GM23248 (cell line): ENCODE results near the gene SF3B6. TPM values are rescaled to one million over a fixed set of nuclear protein-coding genes. Genes with fewer than 3 reads are reported as not detected.
A peak's percentile ranks its signal among the peaks of the same experiment; 100 is the strongest.

Experiments
- DNase-seq: peaks from one replicate; pipeline ENCODE4 v3.0.0-alpha.2; 2015
- H2AFZ ChIP-seq: fragments of 200-600 bp; sonication (generic); 2 replicates; pipeline ENCODE4 v1.6.1; 2016; ENCODE audit warnings: antibody characterized with exemption
- H3F3A ChIP-seq: fragments of 200-600 bp; sonication (generic); 2 replicates; pipeline ENCODE4 v1.6.1; 2016; ENCODE audit warnings: mild to moderate bottlenecking, antibody characterized with exemption, mixed run types; ENCODE audit not compliant: insufficient read depth
- H3K27ac ChIP-seq: fragments of 200-600 bp; sonication (generic); 2 replicates; pipeline ENCODE4 v1.5.1; 2016; ENCODE audit warnings: mild to moderate bottlenecking
- H3K27me3 ChIP-seq: fragments of 200-600 bp; sonication (generic); replicated peaks from 2 replicates; pipeline ENCODE4 v1.6.1; 2016; ENCODE audit warnings: mild to moderate bottlenecking; ENCODE audit not compliant: insufficient read depth
- H3K36me3 ChIP-seq: fragments of 200-600 bp; sonication (generic); 2 replicates; pipeline ENCODE4 v1.6.1; 2016; ENCODE audit warnings: low read depth, mild to moderate bottlenecking
- H3K4me1 ChIP-seq: fragments of 200-600 bp; sonication (generic); 2 replicates; pipeline ENCODE4 v1.6.1; 2016; ENCODE audit warnings: mild to moderate bottlenecking; ENCODE audit not compliant: insufficient read depth
- H3K4me2 ChIP-seq: fragments of 200-600 bp; sonication (generic); one replicate; pipeline ENCODE4 v1.6.1; 2016; ENCODE audit warnings: mild to moderate bottlenecking; ENCODE audit not compliant: unreplicated experiment
- H3K4me3 ChIP-seq: fragments of 200-600 bp; sonication (generic); 2 replicates; pipeline ENCODE4 v1.5.1; 2016; ENCODE audit warnings: mild to moderate bottlenecking
- H3K79me2 ChIP-seq: fragments of 200-600 bp; sonication (generic); 2 replicates; pipeline ENCODE4 v1.6.1; 2016; ENCODE audit warnings: mild to moderate bottlenecking; ENCODE audit not compliant: insufficient read depth
- H3K9ac ChIP-seq: fragments of 200-600 bp; sonication (generic); 2 replicates; pipeline ENCODE4 v1.6.1; 2016; ENCODE audit warnings: mild to moderate bottlenecking
- H3K9me2 ChIP-seq: fragments of 200-600 bp; sonication (generic); 2 replicates; pipeline ENCODE4 v1.6.1; 2016; ENCODE audit warnings: mixed run types, mild to moderate bottlenecking, moderate library complexity; ENCODE audit not compliant: insufficient read depth
- H3K9me3 ChIP-seq: fragments of 200-600 bp; sonication (generic); one replicate; pipeline ENCODE4 v1.6.1; 2017; ENCODE audit warnings: low read depth
- H4K20me1 ChIP-seq: fragments of 200-600 bp; sonication (generic); 2 replicates; pipeline ENCODE4 v1.6.0; 2016; ENCODE audit not compliant: insufficient read depth
- EZH2 ChIP-seq: fragments of 200-600 bp; sonication (generic); IDR thresholded peaks from 2 replicates; pipeline ENCODE4 v1.6.1; 2018; ENCODE audit warnings: antibody characterized with exemption, mild to moderate bottlenecking; ENCODE audit not compliant: insufficient read depth, poor library complexity, severe bottlenecking
- EZH2phosphoT487 ChIP-seq: fragments of 200-600 bp; sonication (generic); IDR thresholded peaks from 2 replicates; pipeline ENCODE4 v1.6.1; 2018; ENCODE audit warnings: antibody characterized with exemption, moderate library complexity, mild to moderate bottlenecking, low read depth; ENCODE audit not compliant: insufficient read depth
- WGBS, 2 experiments: methylation state at CpG; one replicate each; pipeline ENCODE4 v1.1.6; 2015 to 2017; ENCODE audit warnings: low lambda C conversion rate in 2 of 2, low coverage in 1 of 2; ENCODE audit errors: missing lambda C conversion rate in 2 of 2; 5-methylcytosine and 5-hydroxymethylcytosine counted together
- in situ Hi-C: fragments of 300-500 bp; cut with MboI; formaldehyde crosslinking; loops from 2 replicates; pipeline ENCODE4 v1.15.0; 2020
- polyA plus RNA-seq: library from polyadenylated mRNA; unstranded; fragments of >200 nt; fragmentation: Nextera tagmentation; extraction: Ambion mirVana; gene quantifications from 2 replicates; pipeline ENCODE4 v1.2.1, GENCODE V29; 2016
- total RNA-seq: library from RNA; depleted of rRNA; stranded (reverse); fragments of >200 nt; shearing (Covaris generic); gene quantifications from 2 replicates; pipeline ENCODE4 v1.2.3, GENCODE V29; 2014

Gene SF3B6
- total and polyA plus RNA-seq, 2 experiments from 2014 or later = 101 to 287 TPM

- Histone ChIP-seq H3K4me1 (0 out of 2 replicates have a peak, but pooled peaks cover 6% of the 10 kb centered on the region), H2AFZ (no peak overlapping the region), H3K27me3 (no peaks in the 10 kb centered on the region), H3F3A (0 out of 2 replicates have a peak, but pooled peaks cover 4% of the 10 kb centered on the region), H3K9ac (no peak overlapping the region), H3K4me3 (no peak overlapping the region), H3K27ac (no peak overlapping the region), H3K79me2 (no peaks in the 10 kb centered on the region), H3K4me2 (no peak overlapping the region), H3K9me3 (no peaks in the 10 kb centered on the region), H3K36me3 (no peaks in the 10 kb centered on the region), H4K20me1 (no peaks in the 10 kb centered on the region), H3K9me2 (no peaks in the 10 kb centered on the region)
- TF ChIP-seq EZH2phosphoT487 (no peak), EZH2 (no peak)
- DNase-seq = no peak
- in situ Hi-C loops = no loop called here
- 73 to 81% methylated on average over 2 of the region's 2 CpGs for WGBS, 2 experiments
These were observed 12.8 kb upstream of the SF3B6 start for GRCh38 chr2:24088821-24089359.

DNA sequence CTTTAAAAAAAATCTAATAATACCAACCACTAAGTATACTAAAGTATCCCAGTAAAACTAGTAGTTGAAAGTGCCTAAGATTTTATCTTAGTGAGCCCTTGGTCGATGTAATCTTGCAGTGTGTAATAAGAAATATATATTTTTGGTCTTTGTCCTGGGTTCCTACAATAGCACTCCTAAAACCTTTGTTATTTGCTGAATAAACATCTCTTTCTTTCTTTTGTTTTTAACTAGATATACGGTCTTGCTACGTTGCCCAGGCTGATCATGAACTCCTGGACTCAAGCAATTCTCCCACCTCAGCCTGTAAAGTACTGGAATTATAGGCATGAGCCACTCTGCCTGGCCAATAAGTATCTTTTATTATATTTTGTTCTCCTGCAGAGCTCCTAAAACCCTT lies 10.9 kb upstream of the SF3B6 start:
- Histone ChIP-seq H3K9me3 (no peaks in the 10 kb centered on the region), H3K9ac (no peak overlapping the region), H4K20me1 (no peaks in the 10 kb centered on the region), H3K27me3 (no peaks in the 10 kb centered on the region), H3K4me3 (no peak overlapping the region), H3K4me2 (no peak overlapping the region), H3K4me1 (0 out of 2 replicates have a peak, but pooled peaks cover 6% of the 10 kb centered on the region), H3K36me3 (peaks cover 5% of the 10 kb centered on the region; the same call in 1 of the 2 replicates), H3K27ac (no peak overlapping the region), H3F3A (0 out of 2 replicates have a peak, but pooled peaks cover 10% of the 10 kb centered on the region), H3K79me2 (peaks cover 12% of the 10 kb centered on the region; the same call in 1 of the 2 replicates), H2AFZ (no peak overlapping the region), H3K9me2 (no peaks in the 10 kb centered on the region)
- no peak for DNase-seq
- WGBS, 2 experiments = 66 to 85% methylated on average over 3 of the region's 3 CpGs
- in situ Hi-C loops = no loop called here
- TF ChIP-seq EZH2 (no peak), EZH2phosphoT487 (no peak)

GRCh38 chr2:24086241-24086640 lies 10.1 kb upstream of the SF3B6 start:
- Histone ChIP-seq H3K4me2 (no peak overlapping the region), H3K4me3 (no peak overlapping the region), H3K9me2 (no peaks in the 10 kb centered on the region), H3K27me3 (no peaks in the 10 kb centered on the region), H2AFZ (no peak overlapping the region), H3F3A (0 out of 2 replicates have a peak, but pooled peaks cover 10% of the 10 kb centered on the region), H4K20me1 (no peaks in the 10 kb centered on the region), H3K4me1 (0 out of 2 replicates have a peak, but pooled peaks cover 6% of the 10 kb centered on the region), H3K27ac (no peak overlapping the region), H3K79me2 (peaks cover 12% of the 10 kb centered on the region; the same call in 1 of the 2 replicates), H3K9me3 (no peaks in the 10 kb centered on the region), H3K36me3 (peaks cover 6% of the 10 kb centered on the region; the same call in 1 of the 2 replicates), H3K9ac (no peak overlapping the region)
- 91 to 100% methylated on average over 1 of the region's 1 CpG for WGBS, 2 experiments
- DNase-seq = no peak
- in situ Hi-C loops = no loop called here
- TF ChIP-seq EZH2phosphoT487 = no peak
- TF ChIP-seq EZH2 = no peak

GRCh38 chr2:24085200-24085489 lies 9.0 kb upstream of the SF3B6 start:
- H3K9ac ChIP-seq = peak overlapping the region; percentile 87
- WGBS, 2 experiments = 11 to 12% methylated on average over 10 to 11 of the region's 11 CpGs
- in situ Hi-C loops = no loop called here
- H3K9me3 ChIP-seq = no peaks in the 10 kb centered on the region
- peak overlapping the region; percentile 85 for H3K4me2 ChIP-seq
- no peaks in the 10 kb centered on the region for H3K27me3 ChIP-seq
- peaks cover 6% of the 10 kb centered on the region; the same call in 1 of the 2 replicates for H3K36me3 ChIP-seq
- H3K27ac ChIP-seq = peak overlapping the region; percentile 77
- peak overlapping the region; percentile 90 for H3K4me3 ChIP-seq
- no peak for TF ChIP-seq EZH2
- no peak for TF ChIP-seq EZH2phosphoT487
- H3F3A ChIP-seq = 0 out of 2 replicates have a peak, but pooled peaks cover 10% of the 10 kb centered on the region
- H3K9me2 ChIP-seq = no peaks in the 10 kb centered on the region
- peaks cover 12% of the 10 kb centered on the region; the same call in 1 of the 2 replicates for H3K79me2 ChIP-seq
- DNase-seq = peak; percentile 58
- H4K20me1 ChIP-seq = no peaks in the 10 kb centered on the region
- H3K4me1 ChIP-seq = 0 out of 2 replicates have a peak, but pooled peaks cover 6% of the 10 kb centered on the region
- H2AFZ ChIP-seq = peak overlapping the region; percentile 97
